ENCODE data around the gene SPOCK1. TPM values are rescaled to one million over a fixed set of nuclear protein-coding genes. Genes with fewer than 3 reads are reported as not detected.

The SPOCK1 gene
- polyA plus RNA-seq, 1 donor from 2014 or later = not detected

DNA sequence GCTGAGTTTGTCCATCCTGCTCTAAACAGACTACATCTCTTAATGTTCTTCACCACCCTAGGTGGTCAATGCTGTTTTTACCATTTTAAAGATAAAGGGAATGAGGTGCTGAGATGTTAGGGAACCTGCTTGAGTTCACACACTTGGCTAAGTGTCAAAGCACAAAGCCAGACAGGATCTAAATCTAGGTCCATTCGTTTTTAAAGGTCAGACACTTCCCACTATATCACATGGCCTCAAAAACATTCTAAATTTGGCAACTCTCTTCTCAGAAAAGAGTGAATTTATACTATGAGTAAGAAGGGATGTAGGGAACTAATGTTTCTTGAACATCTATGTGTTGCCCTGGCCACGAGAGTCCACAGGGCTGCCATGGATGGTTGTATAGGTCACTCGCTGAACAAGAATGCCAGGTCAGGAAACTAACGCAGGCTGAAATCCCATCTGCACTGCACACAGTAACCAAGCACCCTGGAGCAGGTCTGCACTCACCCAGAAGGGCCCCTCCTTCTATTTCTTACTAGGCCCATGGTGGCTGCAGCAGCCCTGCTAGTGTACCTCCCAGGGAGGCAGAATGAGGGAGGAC, 213.0 kb downstream of the SPOCK1 start:
- Mint-ChIP-seq H3K9me3 (no peaks in the 10 kb centered on the region), H3K4me1 (no peaks in the 10 kb centered on the region), H3K4me3 (no peak overlapping the region), H3K36me3 (no peaks in the 10 kb centered on the region), H3K27me3 (peaks cover 7% of the 10 kb centered on the region), H3K27ac (no peak overlapping the region)

- no peak overlapping the region for H3K4me3 Mint-ChIP-seq
- peaks cover 7% of the 10 kb centered on the region for H3K27me3 Mint-ChIP-seq
- no peaks in the 10 kb centered on the region for H3K9me3 Mint-ChIP-seq
- no peaks in the 10 kb centered on the region for H3K4me1 Mint-ChIP-seq
- H3K27ac Mint-ChIP-seq = no peak overlapping the region
- no peaks in the 10 kb centered on the region for H3K36me3 Mint-ChIP-seq
Measured at GRCh38 chr5:137283801-137284200, 215.3 kb downstream of the SPOCK1 start.

DNA sequence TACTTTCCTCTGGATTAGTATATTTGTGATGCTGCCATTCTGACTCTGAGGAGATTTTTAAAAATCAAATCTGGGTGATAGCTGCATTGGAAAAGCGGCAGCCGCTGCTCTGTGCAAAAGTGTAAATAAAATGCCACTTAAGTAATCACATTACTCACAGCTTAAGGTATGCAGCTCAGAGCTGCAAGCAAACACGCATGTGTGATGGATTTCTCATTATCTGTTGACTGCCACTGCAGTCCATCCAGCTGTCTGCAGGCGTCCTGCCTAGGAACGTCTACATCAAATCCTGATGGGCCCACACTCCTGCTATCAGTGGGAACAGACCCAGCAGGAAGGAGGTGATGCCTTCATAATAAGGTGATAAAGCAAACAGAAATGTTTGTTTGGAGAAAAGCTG, 216.9 kb downstream of the SPOCK1 start:
- H3K9me3 Mint-ChIP-seq = no peaks in the 10 kb centered on the region
- no peaks in the 10 kb centered on the region for H3K36me3 Mint-ChIP-seq
- H3K4me3 Mint-ChIP-seq = no peak overlapping the region
- no peaks in the 10 kb centered on the region for H3K4me1 Mint-ChIP-seq
- H3K27me3 Mint-ChIP-seq = peaks cover 5% of the 10 kb centered on the region
- no peak overlapping the region for H3K27ac Mint-ChIP-seq

- Mint-ChIP-seq H3K4me3 (no peak overlapping the region), H3K27me3 (peaks cover 2% of the 10 kb centered on the region), H3K36me3 (no peaks in the 10 kb centered on the region), H3K9me3 (no peaks in the 10 kb centered on the region), H3K4me1 (no peaks in the 10 kb centered on the region), H3K27ac (no peak overlapping the region)
Measured at GRCh38 chr5:137281201-137281600, 217.9 kb downstream of the SPOCK1 start.

- H3K4me3 Mint-ChIP-seq = no peak overlapping the region
- H3K27me3 Mint-ChIP-seq = peaks cover 2% of the 10 kb centered on the region
- H3K27ac Mint-ChIP-seq = no peak overlapping the region
- no peaks in the 10 kb centered on the region for H3K4me1 Mint-ChIP-seq
- no peaks in the 10 kb centered on the region for H3K9me3 Mint-ChIP-seq
- no peaks in the 10 kb centered on the region for H3K36me3 Mint-ChIP-seq
Measured at GRCh38 chr5:137280656-137281055, 218.5 kb downstream of the SPOCK1 start.

- no peaks in the 10 kb centered on the region for H3K9me3 Mint-ChIP-seq
- H3K27ac Mint-ChIP-seq = no peak overlapping the region
- no peaks in the 10 kb centered on the region for H3K4me1 Mint-ChIP-seq
- peaks cover 2% of the 10 kb centered on the region for H3K27me3 Mint-ChIP-seq
- no peak overlapping the region for H3K4me3 Mint-ChIP-seq
- H3K36me3 Mint-ChIP-seq = no peaks in the 10 kb centered on the region
Measured at GRCh38 chr5:137279521-137280231, 219.4 kb downstream of the SPOCK1 start.

- H3K4me1 Mint-ChIP-seq = no peaks in the 10 kb centered on the region
- peaks cover 2% of the 10 kb centered on the region for H3K27me3 Mint-ChIP-seq
- no peak overlapping the region for H3K4me3 Mint-ChIP-seq
- H3K9me3 Mint-ChIP-seq = no peaks in the 10 kb centered on the region
- H3K36me3 Mint-ChIP-seq = no peaks in the 10 kb centered on the region
- H3K27ac Mint-ChIP-seq = no peak overlapping the region
Measured at GRCh38 chr5:137278476-137278875, 220.7 kb downstream of the SPOCK1 start.

GRCh38 chr5:137275083-137275482, 224.0 kb downstream of the SPOCK1 start:
- Mint-ChIP-seq H3K9me3 (no peaks in the 10 kb centered on the region), H3K27me3 (no peaks in the 10 kb centered on the region), H3K4me1 (no peaks in the 10 kb centered on the region), H3K4me3 (no peak overlapping the region), H3K27ac (no peak overlapping the region), H3K36me3 (no peaks in the 10 kb centered on the region)

DNA sequence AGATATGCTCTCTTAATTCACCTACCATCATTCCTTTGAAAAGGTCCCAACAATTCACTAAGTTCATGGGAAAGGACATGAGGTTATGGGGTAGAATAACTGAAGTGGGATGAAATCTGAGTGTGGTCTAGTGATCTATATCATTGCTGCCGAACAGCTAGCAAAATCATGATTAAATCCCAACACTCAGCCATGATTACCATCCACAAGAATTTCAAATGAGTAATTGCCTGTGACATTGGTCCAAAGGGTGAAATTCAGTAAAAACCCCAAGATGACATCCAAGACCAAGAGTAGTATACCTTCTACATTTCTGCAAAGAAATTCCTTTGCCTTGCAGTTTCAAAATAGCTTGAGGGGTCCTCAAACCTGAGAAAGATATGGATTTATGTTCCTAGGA, 225.6 kb downstream of the SPOCK1 start:
- Mint-ChIP-seq H3K4me1 (no peaks in the 10 kb centered on the region), H3K4me3 (no peak overlapping the region), H3K27ac (no peak overlapping the region), H3K27me3 (no peaks in the 10 kb centered on the region), H3K36me3 (no peaks in the 10 kb centered on the region), H3K9me3 (no peaks in the 10 kb centered on the region)

- Mint-ChIP-seq H3K36me3 (no peaks in the 10 kb centered on the region), H3K4me3 (no peak overlapping the region), H3K9me3 (no peaks in the 10 kb centered on the region), H3K27ac (no peak overlapping the region), H3K27me3 (no peaks in the 10 kb centered on the region), H3K4me1 (no peaks in the 10 kb centered on the region)
Measured at GRCh38 chr5:137272831-137273230, 226.3 kb downstream of the SPOCK1 start.

DNA sequence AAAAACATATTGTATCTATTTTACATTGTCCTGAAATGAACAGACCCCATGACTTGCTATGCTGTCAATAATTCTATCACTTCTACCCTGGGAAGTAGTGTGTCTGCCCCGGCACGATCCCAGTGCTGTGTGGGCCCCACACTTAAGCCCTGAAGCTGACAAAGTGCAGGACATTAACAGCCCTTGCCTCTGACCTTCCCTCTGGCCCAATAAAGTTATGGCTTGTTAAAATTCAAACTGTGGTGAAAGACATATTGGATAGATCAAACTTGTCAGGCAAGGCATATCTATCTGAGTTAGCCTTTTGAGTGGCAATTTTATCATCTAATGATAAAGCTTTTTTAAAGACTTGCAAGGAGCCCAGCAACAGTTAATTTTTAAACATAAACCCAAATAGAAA, 229.2 kb downstream of the SPOCK1 start:
- no peaks in the 10 kb centered on the region for H3K4me1 Mint-ChIP-seq
- H3K36me3 Mint-ChIP-seq = no peaks in the 10 kb centered on the region
- H3K27me3 Mint-ChIP-seq = no peaks in the 10 kb centered on the region
- peaks cover 0 to 3% (median 0%) of the 10 kb centered on the region in 3 donors for H3K9me3 Mint-ChIP-seq
- H3K4me3 Mint-ChIP-seq = no peak overlapping the region
- no peak overlapping the region for H3K27ac Mint-ChIP-seq

- Mint-ChIP-seq H3K4me1 (no peaks in the 10 kb centered on the region), H3K27ac (no peak overlapping the region), H3K4me3 (no peak overlapping the region), H3K9me3 (peaks cover 0 to 3% (median 0%) of the 10 kb centered on the region in 3 donors), H3K27me3 (no peaks in the 10 kb centered on the region), H3K36me3 (no peaks in the 10 kb centered on the region)
Measured at GRCh38 chr5:137269274-137269673, 229.9 kb downstream of the SPOCK1 start.

DNA sequence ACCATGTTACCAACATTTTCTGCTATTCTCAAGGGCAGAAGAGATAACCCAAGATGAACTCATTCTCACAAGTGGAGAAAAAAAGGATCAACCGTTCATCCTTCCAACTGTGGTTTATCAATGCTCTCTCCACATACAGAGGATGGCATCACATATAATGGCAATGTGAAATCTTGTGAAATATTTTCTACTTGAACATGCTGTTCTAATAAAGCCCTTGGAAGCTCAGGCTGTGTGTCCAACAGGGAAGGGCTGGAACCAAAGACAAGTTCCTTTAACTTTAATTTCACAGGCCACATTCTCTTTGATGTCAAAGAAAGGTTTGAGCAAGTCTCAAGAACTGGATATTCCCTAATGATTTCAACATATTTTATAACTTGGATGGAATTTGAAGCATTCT, 230.5 kb downstream of the SPOCK1 start:
- no peaks in the 10 kb centered on the region for H3K27me3 Mint-ChIP-seq
- H3K27ac Mint-ChIP-seq = no peak overlapping the region
- H3K4me3 Mint-ChIP-seq = no peak overlapping the region
- H3K36me3 Mint-ChIP-seq = no peaks in the 10 kb centered on the region
- peaks cover 0 to 3% (median 0%) of the 10 kb centered on the region in 3 donors for H3K9me3 Mint-ChIP-seq
- no peaks in the 10 kb centered on the region for H3K4me1 Mint-ChIP-seq

DNA sequence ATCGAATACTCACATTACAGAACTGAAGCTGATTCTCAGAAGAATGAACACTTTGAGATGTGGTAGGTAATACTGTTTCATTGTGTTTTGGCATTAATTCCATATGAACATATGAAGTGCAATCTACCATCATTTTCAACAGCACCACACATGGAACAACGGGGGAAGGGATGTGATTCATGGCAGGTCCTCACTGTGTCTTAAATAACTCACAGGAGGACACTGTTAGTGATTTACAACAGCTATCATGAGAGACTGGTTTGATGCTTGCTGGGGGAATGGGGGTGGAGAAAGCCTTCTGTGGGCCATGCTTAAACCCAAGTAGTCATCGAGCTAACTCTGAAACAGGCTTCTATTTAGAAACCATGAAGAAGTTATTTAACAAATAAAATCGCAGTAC, 232.9 kb downstream of the SPOCK1 start:
- H3K36me3 Mint-ChIP-seq = no peaks in the 10 kb centered on the region
- H3K4me3 Mint-ChIP-seq = no peak overlapping the region
- H3K27me3 Mint-ChIP-seq = no peaks in the 10 kb centered on the region
- no peaks in the 10 kb centered on the region for H3K4me1 Mint-ChIP-seq
- peak overlapping the region in 1 of 3 donors; percentile 82 for H3K27ac Mint-ChIP-seq
- H3K9me3 Mint-ChIP-seq = peaks cover 0 to 3% (median 0%) of the 10 kb centered on the region in 3 donors

DNA sequence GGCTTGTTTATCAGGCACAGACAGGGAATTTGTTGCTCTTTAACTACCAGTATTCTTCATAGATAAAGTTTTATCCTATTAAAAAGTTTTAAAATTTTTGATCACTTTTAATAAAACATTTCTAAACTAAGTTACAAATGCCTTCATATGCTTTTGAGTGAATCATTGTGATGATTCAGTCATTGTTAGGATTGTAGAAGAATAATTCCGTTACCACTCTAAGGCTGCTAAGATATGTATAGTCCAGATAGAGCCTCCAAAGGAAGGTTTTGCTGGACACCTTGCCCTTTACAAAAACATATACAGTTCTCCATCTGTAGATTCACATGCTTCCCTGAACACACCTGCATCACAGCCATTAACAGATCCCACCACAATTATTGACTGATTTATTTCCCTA, 233.7 kb downstream of the SPOCK1 start:
- H3K4me3 Mint-ChIP-seq = no peak overlapping the region
- no peaks in the 10 kb centered on the region for H3K36me3 Mint-ChIP-seq
- no peaks in the 10 kb centered on the region for H3K27me3 Mint-ChIP-seq
- H3K27ac Mint-ChIP-seq = no peak overlapping the region
- peaks cover 0 to 3% (median 0%) of the 10 kb centered on the region in 3 donors for H3K9me3 Mint-ChIP-seq
- no peaks in the 10 kb centered on the region for H3K4me1 Mint-ChIP-seq

DNA sequence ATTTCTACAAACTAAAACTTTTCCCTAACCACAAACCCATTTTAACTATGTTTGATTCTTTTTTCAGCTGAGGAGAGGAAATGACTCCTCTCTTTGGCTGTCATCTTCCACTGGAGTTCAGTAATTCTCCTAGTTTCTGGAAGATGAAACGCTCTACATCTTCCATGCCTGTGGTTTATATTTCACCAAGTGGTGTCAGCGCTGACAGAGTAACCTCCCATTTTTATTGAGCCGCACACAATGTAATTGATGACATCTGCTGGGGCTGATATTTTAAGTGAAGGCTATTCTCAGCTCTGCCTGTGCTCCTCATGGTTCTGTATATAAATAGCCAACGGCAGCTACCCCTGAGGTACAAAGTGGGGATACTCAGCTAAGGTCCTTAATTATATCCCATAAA, 234.6 kb downstream of the SPOCK1 start:
- Mint-ChIP-seq H3K27ac (no peak overlapping the region), H3K36me3 (no peaks in the 10 kb centered on the region), H3K27me3 (peaks cover 2% of the 10 kb centered on the region), H3K9me3 (peaks cover 0 to 3% (median 2%) of the 10 kb centered on the region in 3 donors), H3K4me3 (no peak overlapping the region), H3K4me1 (no peaks in the 10 kb centered on the region)

Measured in IgD-negative memory B cell (primary cell).